ENCODE results near the gene SLC12A5.

GRCh38 chr20:46062621-46063020 is 33.6 kb downstream of the SLC12A5 start:
- TF ChIP-seq CTCF (IDR thresholded peaks at IDR 0.05; ENCODE audit: low read depth, low read length, poor library complexity, severe bottlenecking), result no peak
- TF ChIP-seq EZH2phosphoT487 (IDR thresholded peaks at IDR 0.05; ENCODE audit: borderline replicate concordance, low read length), result no peak
